GM19397 (cell line): ENCODE data around the gene TRPV4.

Source experiments
- ATAC-seq: cut with Tn5 transposase; IDR thresholded peaks from one replicate; pipeline ENCODE4 v1.9.1; 2021; ENCODE audit warnings: mild to moderate bottlenecking, moderate library complexity; ENCODE audit not compliant: unreplicated experiment

The TRPV4 gene

GRCh38 chr12:109810954-109811623 is 22.1 kb downstream of the TRPV4 start:
- no peak for ATAC-seq

- ATAC-seq: no peak
Observed at GRCh38 chr12:109808876-109809646, 24.1 kb downstream of the TRPV4 start.

- no peak for ATAC-seq
Observed at GRCh38 chr12:109807954-109808643, 25.1 kb downstream of the TRPV4 start.

- ATAC-seq: no peak
Observed at GRCh38 chr12:109804820-109805761, 28.1 kb downstream of the TRPV4 start.

GRCh38 chr12:109803678-109804077 is 29.5 kb downstream of the TRPV4 start:
- no peak for ATAC-seq

GRCh38 chr12:109802828-109803227 is 30.4 kb downstream of the TRPV4 start:
- ATAC-seq: no peak

- ATAC-seq: no peak
Observed at GRCh38 chr12:109800536-109800935, 32.7 kb downstream of the TRPV4 start.

GRCh38 chr12:109798691-109799090 is 34.5 kb downstream of the TRPV4 start:
- no peak for ATAC-seq

GRCh38 chr12:109797905-109798669 is 35.1 kb downstream of the TRPV4 start:
- no peak for ATAC-seq

- ATAC-seq: no peak
Observed at GRCh38 chr12:109796057-109796456, 37.1 kb downstream of the TRPV4 start.

- no peak for ATAC-seq
Observed at GRCh38 chr12:109795023-109795422, 38.2 kb downstream of the TRPV4 start.

- ATAC-seq: no peak
Observed at GRCh38 chr12:109793826-109794501, 39.2 kb downstream of the TRPV4 start.

GRCh38 chr12:109793411-109793810 is 39.8 kb downstream of the TRPV4 start:
- no peak for ATAC-seq

- ATAC-seq: no peak
Observed at GRCh38 chr12:109792992-109793391, 40.2 kb downstream of the TRPV4 start.

GRCh38 chr12:109789526-109790048 is 43.6 kb downstream of the TRPV4 start:
- no peak for ATAC-seq

GRCh38 chr12:109786799-109787198 is 46.4 kb downstream of the TRPV4 start:
- no peak for ATAC-seq

- no peak for ATAC-seq
Observed at GRCh38 chr12:109785854-109786253, 47.3 kb downstream of the TRPV4 start.

GRCh38 chr12:109783965-109784244 is 49.3 kb downstream of the TRPV4 start:
- ATAC-seq: no peak
